GM19452 (cell line): ENCODE results near the gene CRTC1.

Experiments
- ATAC-seq: cut with Tn5 transposase; IDR thresholded peaks from one replicate; pipeline ENCODE4 v1.9.1; 2021; ENCODE audit not compliant: unreplicated experiment

Gene CRTC1

DNA sequence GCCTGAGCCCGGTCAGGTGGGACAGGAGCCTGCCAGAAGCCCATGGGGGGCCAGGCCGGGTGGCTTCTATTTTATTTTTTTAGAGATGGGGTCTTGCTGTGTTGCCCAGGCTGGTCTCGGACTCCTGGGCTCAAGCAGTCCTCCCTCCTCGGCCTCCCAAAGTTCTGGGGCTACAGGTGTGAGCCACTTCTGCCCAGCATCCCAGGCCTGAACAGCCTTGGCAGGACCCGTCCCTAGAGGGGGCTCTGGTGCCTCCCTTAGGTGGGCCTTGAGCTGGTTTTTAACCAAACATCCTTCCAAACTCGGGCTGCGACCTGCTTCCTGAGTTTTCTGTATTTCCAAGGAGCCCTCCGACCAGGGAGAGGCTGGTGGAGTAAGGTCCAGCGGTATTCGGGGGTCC lies 97.2 kb downstream of the CRTC1 start:
- ATAC-seq = no peak

DNA sequence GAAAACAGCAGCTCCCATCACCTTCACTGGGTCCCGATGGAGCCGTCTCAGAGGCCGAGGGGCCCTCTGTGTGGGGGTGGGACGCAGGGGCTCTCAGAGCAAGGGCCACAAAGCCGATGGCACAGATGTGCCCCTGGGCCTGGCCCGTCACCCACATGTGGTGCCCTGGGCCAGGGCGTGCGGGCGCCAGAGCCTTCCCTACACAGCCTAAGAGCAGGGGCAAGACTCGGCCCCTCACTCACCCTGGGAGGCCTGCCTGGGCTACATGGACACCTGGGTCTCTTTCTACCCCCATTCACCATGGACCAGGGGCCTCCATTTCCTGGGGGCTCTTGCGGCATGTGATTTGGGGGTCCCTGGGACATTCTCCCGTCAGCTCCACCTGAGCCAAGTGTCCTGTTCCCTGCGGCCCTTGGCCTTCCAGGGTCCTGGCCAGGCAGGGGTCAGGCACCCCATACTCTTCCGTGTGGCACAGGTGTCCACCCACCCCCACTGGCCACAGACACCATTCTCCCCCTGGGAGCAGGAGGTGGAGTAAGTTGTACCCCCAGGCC lies 97.6 kb downstream of the CRTC1 start:
- ATAC-seq = no peak

DNA sequence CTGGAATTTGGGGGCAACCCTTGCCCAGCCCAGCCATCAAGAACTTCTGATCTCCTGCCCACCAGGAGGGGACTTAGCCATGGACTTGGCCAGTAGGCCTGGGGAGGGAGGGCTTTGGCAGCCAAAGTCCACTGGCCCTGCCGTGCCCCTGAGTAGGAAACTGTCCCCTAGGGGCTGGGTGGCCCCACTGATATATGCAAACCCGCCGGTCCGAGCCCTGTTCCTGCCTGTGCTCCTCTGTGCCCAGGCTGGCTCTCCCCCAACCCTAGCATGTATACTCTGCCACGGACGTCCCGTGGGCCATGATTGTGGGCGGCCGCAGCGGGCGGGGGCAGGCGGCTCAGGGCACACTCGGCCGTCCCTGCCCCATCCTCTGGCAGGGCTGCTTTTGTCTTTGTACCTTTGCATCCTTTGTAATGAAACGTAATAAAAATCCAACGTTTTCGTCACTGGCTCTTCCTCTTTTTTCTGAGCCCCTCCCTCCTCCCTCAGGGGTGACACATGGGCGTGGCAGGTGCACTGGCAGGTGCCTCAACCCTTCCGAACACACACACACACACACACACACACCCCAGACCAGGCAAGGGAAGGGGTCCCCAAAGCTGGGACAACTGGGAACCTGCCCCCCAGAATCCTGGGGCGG lies 98.5 kb downstream of the CRTC1 start:
- ATAC-seq = no peak

DNA sequence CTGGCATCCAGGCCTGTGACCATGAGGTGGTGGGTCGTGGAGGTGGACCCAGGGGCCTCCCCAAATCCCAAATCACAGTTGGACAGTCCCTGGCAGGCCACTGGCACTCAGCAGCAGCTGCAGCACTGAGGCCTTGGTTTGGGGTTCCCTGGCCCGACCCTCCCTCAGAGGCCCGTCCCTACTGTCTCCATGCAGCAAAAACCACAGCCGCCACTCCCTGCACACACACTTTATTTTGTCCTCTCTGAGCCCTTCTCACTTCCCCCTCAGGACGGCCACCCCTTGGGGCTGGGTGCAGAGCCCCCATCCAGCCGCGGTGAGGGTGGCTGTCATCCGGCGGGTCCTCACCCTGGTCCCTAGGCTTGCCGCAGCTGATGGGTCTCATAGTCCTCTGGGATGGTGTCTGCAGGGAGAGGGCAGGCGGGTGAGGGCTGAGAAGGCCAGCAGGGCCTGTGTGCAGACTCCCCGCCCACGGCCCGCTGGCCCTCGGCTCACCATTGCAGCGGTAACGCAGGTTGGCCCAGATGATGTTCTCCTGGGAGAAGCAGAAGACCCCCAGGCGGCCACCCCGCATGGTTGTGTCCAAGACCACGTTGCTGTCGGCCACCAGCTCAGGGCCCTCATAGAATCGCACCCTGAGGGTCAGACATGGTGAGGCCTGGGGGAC lies 99.2 kb downstream of the CRTC1 start:
- ATAC-seq = no peak

DNA sequence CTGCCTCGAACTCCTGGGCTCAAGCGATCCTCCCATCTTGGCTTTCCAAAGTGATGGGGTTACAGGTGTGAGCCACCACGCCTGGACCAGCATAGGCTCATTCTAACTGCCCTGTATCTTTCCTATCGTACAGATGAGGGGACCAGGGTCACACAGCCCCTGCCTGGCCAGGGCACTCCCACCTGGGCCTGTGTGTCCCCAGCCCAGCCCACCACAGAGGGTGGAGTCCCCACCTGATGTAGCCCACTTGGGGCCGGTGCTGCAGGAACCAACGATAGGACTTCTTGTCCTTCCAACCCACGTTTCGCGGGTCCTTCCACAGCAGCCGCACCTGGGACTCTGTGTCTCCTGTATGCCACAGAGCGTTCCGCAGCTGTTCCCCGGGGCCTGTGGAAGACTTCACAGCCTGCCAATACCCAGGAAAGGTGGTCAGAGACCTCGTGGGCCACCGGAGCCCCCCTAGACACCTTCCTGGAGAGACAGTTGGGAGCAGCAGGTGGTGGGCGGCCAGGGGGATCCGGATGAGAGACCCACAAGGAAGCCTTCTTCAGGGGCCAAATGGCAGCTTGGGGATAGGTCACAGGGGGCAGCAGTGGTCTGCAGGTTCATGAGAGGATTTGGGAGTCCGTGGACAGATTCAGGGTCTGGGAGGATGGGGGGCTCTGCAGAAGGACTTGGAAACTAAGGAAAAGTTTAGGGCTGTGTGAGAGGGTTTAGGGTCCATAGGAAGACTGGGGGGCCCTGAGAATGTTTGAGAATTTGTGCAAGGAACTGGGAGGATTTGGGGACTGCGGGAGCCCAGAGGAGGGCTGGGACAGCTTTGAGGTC lies 100.7 kb downstream of the CRTC1 start:
- ATAC-seq = no peak

DNA sequence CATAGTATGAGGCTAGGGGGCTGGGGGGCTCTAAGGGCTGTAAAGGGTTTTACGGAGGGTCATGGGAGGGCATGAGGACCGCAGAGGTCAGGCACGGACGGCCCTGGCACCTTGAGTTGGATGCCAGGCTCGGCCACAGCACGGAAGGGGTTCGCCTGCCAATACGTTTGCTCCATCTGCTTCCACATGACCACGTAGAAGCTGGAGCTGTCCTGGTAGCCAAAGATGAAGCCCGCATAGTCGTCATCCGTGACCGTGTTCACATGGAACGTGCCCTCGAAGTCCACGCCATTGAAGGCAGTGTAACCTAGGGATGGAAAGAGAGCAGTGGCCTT lies 101.3 kb downstream of the CRTC1 start:
- ATAC-seq = no peak

DNA sequence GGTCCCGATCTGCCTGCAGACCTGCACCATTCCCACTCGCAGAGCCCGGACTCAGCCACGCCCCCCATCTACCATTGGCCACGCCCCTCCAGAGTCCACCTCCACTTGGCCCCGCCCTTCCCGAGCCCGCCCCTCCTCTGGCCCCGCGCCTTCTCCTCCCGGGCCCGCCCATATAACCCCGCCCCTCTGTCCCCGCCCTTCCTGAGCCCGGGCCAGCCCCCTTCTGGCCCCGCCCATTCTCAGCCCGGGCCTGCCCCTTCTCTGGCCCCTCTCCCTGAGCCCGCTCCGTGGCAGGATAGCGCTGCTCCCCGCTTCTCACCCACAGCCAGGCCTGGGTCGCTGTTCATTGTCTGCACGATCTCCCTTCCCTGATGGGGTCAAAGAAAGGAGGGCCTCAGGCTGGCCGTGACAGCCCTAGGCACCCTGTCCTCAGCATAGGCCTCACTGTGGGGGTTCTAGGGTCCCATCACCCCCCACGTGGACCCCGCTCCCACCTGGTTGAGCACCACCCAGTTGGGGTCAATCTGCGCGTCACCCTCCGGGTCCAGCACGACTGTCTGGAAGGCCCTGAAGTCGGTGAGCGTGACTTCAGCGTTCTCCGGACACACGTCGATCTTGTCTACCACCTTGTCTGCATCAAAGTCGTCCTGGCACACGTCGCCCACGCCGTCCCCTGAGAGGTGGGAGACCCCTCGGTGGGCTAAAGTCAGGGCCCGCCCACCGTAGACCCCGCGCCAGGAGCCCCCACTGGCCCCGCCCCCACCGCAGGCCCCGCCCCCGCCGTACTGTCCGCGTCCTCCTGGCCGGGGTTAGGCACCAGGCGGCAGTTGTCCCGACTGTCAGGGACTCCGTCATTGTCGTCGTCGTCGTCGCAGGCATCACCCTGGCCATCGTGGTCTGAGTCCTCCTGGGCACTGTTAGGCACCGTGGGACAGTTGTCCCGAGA lies 102.0 kb downstream of the CRTC1 start:
- no peak for ATAC-seq

DNA sequence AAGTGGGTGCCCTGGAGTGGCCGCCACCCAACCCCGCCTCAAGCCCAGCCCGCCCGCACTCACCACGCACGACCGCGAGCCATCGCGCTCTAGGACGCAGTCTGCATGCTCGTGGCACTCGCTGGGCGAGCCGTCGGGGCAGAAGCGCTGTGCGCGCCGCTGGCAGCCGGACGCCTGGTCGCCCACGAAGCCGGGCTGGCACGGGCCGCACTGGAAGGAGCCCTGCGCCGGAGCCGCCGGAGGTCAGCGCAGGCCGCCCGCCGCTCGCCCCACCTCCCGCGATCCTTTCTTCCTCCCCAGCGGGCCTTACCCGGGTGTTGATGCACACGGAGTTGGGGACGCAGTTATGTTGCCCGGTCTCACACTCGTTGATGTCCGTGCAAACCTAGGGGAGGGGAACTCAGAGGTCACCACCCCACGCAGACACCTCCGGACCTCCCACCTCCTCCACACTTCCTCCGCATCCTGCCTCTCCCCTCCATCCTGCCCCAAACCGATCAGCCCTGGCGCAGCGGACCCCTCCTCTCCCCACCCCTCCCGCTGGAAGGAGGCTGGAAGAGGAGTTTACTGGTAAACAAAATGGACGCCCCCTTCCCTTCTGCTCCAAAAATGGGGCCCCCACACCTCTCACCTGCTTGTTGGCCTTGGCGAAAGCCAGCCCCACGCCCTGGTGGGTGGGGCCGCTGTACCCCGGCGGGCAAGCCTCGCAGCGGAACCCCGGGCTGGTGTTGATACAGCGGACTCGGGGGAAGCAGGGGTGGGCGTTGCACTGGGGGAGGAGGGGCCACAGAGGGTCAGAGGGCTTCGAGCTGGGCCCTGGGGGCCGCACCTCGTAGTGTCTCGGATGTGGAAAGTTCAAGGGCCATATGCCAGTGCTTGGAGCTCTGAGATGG lies 105.3 kb downstream of the CRTC1 start:
- ATAC-seq = no peak

DNA sequence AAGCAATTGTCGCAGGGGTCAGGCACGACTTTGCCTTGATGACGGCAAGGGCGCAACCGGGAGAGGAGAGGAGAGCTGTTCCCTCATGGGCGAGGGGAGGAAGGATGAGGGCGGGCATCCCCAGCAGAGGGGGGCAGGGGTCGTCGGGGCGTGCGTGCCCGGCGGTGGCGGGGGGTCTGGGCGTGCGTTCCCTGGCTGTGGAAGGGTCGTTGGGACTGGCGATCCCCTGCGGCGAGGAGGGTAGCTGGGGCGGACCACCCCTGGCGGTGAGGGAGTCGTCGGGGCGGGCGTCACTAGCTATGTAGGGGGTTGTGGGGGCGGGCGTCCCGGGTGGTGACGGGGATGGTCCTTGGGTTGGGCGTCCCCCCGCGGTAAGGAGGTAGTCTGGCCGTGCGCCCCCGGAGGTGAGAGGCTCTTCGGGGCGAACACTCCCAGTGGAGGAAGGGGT lies 106.0 kb downstream of the CRTC1 start:
- ATAC-seq = no peak

DNA sequence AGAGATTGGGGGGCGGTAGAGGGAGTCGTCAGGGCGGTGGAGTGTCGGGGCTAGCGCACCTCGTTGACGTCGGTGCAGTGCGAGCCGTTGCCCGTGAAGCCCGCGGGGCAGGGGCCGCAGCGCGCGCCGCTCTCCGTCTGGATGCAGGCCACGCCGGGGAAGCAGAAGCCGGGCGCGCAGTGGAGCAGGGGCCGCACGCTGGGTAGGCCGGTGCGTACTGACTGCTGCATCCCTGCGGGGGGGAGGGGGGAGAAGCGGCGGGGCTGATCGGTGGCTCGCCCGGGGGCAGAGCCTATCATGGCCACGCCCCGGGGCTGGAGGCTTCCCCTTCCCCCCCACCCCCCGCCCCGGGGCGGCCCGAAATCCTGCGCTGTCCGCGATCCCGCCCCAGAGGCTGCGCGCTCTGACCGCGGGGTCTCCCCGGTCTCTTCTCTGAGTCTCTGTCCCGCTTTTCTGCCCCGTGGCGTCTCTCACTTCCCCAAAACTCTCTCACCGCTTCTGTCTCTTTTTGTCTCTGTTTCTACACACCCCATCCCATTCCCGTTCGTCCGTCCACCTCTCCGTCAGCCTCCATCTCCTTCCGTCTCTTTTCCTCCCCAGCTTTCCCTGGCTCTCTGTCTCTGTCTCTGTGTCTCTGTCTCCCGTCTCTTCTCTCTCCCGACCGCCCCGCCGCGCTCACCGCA lies 106.5 kb downstream of the CRTC1 start:
- ATAC-seq = no peak

DNA sequence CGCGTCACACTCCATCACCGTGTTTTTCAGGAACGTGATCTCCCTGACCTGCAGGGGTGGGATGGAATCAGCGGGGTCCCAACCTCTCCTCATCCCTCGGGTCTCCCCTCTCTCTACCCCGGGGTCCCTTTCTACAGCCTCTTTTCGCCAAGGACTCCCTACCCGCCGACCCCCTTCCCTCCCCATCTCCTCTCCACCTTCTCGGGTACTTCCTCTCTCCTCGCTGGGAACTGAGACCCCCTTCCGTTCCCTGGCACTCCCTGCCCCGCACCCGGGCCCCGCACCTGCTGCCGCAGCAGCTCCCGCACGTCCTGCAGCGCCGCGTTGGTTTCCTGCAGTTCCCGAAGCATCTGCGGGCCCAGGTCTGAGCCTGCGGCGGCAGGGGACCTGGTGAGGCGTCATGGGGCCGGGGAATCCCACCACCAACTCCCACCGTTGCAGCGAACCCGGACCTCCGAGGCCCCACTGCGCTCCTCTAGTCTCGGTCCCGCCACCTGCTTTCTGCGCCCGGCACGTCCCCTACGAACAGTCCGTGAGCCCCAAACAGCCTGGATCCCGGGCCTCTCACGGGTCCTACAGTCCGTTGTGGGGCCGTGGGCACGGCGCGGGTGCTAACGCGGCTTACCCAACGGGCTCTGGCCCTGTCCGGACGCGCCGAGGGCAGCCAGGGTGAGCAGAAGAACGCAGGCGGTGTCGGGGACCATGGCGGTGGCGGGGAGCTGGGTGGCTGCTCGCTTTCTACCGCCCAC lies 107.3 kb downstream of the CRTC1 start, which contains the start of gene COMP:
Gene COMP (minus strand): TSS at position 740 of the 749 bp plus-strand sequence. CDS start 36 bp downstream, at position 704.
- no peak for ATAC-seq

DNA sequence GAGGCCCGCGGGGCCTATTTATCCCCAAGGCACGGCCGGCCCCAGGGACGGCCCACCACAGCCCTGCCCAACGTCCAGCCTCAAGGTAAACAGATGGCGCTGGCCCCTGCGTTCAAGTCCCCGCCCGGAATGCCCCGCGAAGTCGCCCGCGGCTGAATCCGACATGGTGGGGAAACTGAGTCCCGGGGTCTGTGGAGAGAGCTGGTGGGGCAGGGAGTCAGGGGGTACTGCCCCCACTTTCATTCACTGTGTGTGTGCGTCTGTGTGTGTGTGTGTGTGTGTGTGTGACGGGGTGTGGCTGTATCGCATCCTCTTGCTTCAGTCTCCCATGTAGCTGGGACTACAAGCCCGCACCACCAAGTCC lies 107.8 kb downstream of the CRTC1 start:
- no peak for ATAC-seq

DNA sequence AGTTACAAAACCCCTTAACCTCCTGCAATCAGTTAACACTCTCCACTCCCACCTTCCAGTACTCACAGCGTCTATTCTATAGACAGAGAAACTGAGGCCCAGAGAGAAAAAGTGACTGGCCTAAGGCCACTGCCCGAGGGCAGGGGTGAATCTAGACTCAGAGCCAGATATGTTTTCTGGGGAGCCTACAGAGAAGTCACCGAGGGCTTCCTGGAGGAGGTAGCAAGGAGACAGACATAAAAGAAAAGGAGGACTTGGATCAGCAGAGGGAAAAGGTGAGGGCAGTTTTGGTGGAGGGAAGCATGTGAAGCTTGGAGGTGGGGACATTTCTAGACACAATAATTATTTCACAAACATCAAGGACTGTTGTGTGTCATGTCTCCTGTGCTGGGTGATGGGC lies 109.2 kb downstream of the CRTC1 start:
- no peak for ATAC-seq

DNA sequence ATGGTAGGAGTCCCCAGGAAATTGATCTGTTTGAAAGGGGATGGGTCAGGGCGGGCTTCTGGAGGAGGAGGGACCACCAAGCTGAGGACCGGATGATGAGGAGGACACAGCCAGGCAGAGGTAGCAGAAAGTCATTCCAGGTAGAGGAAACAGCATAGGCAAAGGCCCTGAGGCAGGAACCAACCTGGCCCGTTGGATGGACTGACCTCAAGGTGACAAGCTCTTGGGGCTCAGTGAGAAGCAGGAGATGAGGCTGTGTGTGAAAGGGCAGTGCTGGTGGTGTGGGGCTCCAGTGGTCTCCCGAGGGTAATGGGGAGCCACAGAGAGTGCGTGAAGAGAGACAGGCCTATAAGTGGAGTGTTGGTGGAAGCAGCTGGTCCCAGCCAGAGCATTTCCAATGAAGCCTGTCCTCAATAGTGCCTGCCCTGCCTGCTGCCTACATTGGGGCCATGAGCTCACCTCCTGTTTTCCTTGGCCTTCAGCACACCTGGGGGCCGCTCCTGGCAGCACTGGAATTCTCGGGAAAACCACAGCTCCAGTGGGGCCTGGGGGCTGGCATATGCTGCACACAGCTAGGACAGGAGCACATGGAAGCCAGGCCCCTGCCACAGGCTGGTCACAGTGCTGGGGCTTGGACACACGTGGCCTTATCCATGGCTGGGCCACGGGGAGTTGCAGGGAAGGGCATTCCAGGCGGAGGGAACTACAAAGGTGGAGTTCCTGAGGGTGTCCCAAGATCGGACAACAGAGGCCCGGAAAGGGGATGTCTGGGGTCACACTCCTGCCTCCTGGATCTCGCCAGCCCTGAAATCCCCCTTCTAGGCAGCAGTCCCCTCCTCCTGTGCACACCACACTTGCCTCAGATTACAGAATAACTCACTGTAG lies 109.9 kb downstream of the CRTC1 start:
- no peak for ATAC-seq

DNA sequence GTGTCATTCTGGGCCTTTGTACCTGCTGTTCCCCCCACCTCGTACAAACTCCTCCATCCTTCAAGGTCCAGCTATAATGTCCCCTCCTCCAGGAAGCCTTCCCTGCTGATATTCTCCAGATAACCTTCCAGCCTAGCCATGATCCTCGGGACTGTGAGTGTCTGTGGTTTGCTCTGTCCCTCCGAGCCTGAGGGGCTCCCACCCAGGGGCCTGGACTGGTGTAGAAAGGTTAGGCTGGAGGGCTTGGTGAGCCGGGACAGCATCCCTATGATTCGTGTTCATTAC lies 110.5 kb downstream of the CRTC1 start:
- no peak for ATAC-seq

DNA sequence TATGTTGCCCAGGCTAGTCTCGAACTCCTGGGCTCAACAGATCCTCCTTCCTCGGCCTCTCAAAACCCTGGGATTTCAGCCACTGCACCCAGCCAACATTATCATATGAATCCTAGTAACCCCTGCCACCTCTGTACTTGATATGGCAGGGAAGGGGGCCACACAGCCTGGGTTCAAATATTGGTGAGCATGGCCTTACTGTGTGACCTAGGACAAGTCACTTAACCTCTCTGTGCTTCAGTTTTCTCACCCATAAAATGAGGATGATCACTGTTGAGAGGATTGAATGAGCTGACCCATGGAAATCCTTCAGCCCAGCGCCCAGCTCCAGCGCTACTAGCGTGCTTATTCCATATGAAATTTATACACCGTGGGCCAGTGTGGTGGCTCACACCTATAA lies 111.2 kb downstream of the CRTC1 start:
- no peak for ATAC-seq

DNA sequence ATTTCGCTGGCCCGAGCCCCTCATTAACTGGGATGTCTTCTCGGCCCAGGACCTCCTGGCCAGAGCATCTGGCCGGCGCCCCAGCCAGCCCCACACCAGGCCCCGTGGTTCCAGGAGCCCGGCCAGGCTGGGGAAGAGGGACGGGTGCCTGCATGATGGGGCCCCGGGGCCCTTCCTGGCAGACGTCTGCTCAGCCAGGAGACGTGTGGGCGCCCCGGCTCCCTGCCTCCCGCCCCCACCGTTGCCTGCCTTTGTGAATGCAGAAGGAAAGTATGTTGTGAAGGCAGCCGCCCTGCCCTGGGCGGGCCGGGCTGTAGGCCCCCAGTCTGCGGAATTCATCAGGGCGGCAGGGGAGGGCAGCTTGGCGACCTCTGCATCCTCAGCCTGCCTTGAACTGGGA lies 112.1 kb downstream of the CRTC1 start:
- ATAC-seq = no peak

DNA sequence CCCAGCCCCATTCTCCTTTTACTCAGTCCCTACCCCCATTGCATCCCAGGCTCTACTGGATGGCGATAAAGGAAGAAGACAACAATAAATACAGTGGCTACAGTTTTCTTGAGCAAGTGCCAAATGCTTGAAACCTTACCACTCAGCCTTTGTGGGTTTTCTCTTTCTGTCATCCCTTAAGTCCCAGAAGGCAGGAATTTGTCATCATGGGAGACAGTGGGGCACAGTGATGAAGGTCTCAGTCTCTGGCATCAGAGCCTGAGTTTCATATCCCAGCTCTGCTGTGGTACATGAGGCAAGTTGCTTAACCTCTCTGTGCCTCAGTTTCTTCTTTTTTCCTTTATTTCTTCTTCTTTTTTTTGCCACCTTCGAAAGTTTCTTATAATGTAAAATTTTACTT lies 112.8 kb downstream of the CRTC1 start:
- no peak for ATAC-seq
